MCF 10A (cell line): Measurements from ENCODE around the gene IL17RD. TPM values are rescaled to one million over a fixed set of nuclear protein-coding genes. Genes with fewer than 3 reads are reported as not detected.

Source experiments
- Bru-seq: library from RNA; stranded (reverse); fragments of 400-500 nt; gene quantifications from one replicate; lab custom pipeline; 2021; lab: Mats Ljungman, UMichigan
- BruChase-seq, 2 experiments: library from RNA; stranded (reverse); fragments of 400-500 nt; gene quantifications; one replicate each; lab custom pipeline; 2021; lab: Mats Ljungman, UMichigan
- BruUV-seq: library from RNA; stranded (reverse); fragments of 400-500 nt; replicated peaks from 2 replicates; lab custom pipeline; 2021; lab: Mats Ljungman, UMichigan
- CTCF ChIA-PET: fragments of 300-600 bp; sonication (Branson Sonifier 250); formaldehyde crosslinking; extraction: SDS; loops from one replicate; lab custom pipeline; 2021; ENCODE audit warnings: antibody characterized with exemption, inconsistent platforms; lab: Yijun Ruan, JAX
- POLR2A ChIA-PET: fragments of 300-600, 350-650 bp; sonication (Branson Sonifier 250); formaldehyde crosslinking; extraction: SDS; loops from one replicate; lab custom pipeline; 2020; ENCODE audit warnings: antibody characterized with exemption, inconsistent platforms; lab: Yijun Ruan, JAX
- DNase-seq: peaks from one replicate; pipeline ENCODE4 v3.0.0-alpha.2; 2018; ENCODE audit not compliant: unreplicated experiment
- H3K27ac Mint-ChIP-seq: one replicate; pipeline ENCODE4 v1.8.0; 2022; ENCODE audit warnings: mild to moderate bottlenecking, low read depth, mixed read lengths; ENCODE audit not compliant: unreplicated experiment
- H3K27me3 Mint-ChIP-seq: one replicate; pipeline ENCODE4 v1.8.0; 2022; ENCODE audit warnings: mixed read lengths; ENCODE audit not compliant: insufficient read depth, unreplicated experiment
- H3K36me3 Mint-ChIP-seq: one replicate; pipeline ENCODE4 v1.8.0; 2022; ENCODE audit warnings: mild to moderate bottlenecking, moderate library complexity, mixed read lengths; ENCODE audit not compliant: insufficient read depth, unreplicated experiment
- H3K4me1 Mint-ChIP-seq: one replicate; pipeline ENCODE4 v1.8.0; 2022; ENCODE audit warnings: mixed read lengths; ENCODE audit not compliant: insufficient read depth, unreplicated experiment
- H3K4me3 Mint-ChIP-seq: one replicate; pipeline ENCODE4 v1.8.0; 2022; ENCODE audit warnings: mild to moderate bottlenecking, moderate library complexity, mixed read lengths; ENCODE audit not compliant: unreplicated experiment
- H3K9me3 Mint-ChIP-seq: one replicate; pipeline ENCODE4 v1.8.0; 2022; ENCODE audit warnings: mixed read lengths; ENCODE audit not compliant: unreplicated experiment
- CTCF ChIP-seq: fragments of 200-600 bp; IDR thresholded peaks from one replicate; pipeline ENCODE4 v1.8.0; 2022; ENCODE audit warnings: antibody characterized with exemption, mild to moderate bottlenecking; ENCODE audit not compliant: unreplicated experiment
- intact Hi-C: fragments of 100-400 bp; cut with micrococcal nuclease; formaldehyde crosslinking; loops from 2 replicates; pipeline ENCODE4 v1.14.1; 2022
- long read RNA-seq: library from polyadenylated mRNA; stranded (forward); transcript quantifications from one replicate; pipeline ENCODE4 v2.0.0, GENCODE V29; 2022
- total RNA-seq: library from RNA; stranded (reverse); gene quantifications from 2 replicates; pipeline ENCODE4 v1.2.3, GENCODE V29; 2022

The IL17RD gene
- total RNA-seq = 0.91 and 1.2 TPM in 2 replicates
- Bru-seq, nascent RNA = percentile 23 among the genes with signal in this experiment
- BruChase-seq, experiment 1, labeled RNA remaining after a 6-hour chase = percentile 29 among the genes with signal in this experiment
- percentile 23 among the genes with signal in this experiment for BruChase-seq, experiment 2, labeled RNA remaining after a 2-hour chase
- long read RNA-seq, full-length matches to known transcripts = 3 of 3 reads
- long read RNA-seq, partial matches to known transcripts = 0 of 3 reads
- long read RNA-seq, other reads (novel, unspliced or antisense) = 0 of 3 reads

GRCh38 chr3:57164657-57165573, at the start of gene IL17RD:
Gene IL17RD (minus strand): TSS chr3:57165353. CDS start chr3:57165286, 67 bp downstream.
- ChIA-PET CTCF (interaction anchor here (0.6 to 6.7 kb wide), 4 partner anchors 10 to 169 kb away, joined by 3 to 53 read pairs (median 3); no protein-coding TSS in a partner anchor), POLR2A (interaction anchor here (0.6 to 0.7 kb wide), 2 partner anchors 11 to 91 kb away, joined by 3 read pairs; no protein-coding TSS in a partner anchor)
- TF ChIP-seq CTCF = no peak
- DNase-seq = peak; percentile 78
- H3K27ac Mint-ChIP-seq = no peak within 1 kb of the TSS
- H3K27me3 Mint-ChIP-seq = peaks cover 23% of the 10 kb centered on the region
- intact Hi-C loops = loop anchor here (5.0 kb wide), 1 partner anchor 158 kb away; no protein-coding TSS in a partner anchor
- H3K4me3 Mint-ChIP-seq = peak within 1 kb of the TSS; percentile 78
- H3K36me3 Mint-ChIP-seq = peaks cover 11% of the 10 kb centered on the region
- no TSS peak for BruUV-seq
- H3K9me3 Mint-ChIP-seq = no peaks in the 10 kb centered on the region
- H3K4me1 Mint-ChIP-seq = peaks cover 7% of the 10 kb centered on the region

- ChIA-PET CTCF (interaction anchor here (0.6 to 1.5 kb wide), 4 partner anchors 10 to 35 kb away, joined by 3 to 5 read pairs (median 3); no protein-coding TSS in a partner anchor), POLR2A (no interaction called here)
- Mint-ChIP-seq H3K9me3 (no peaks in the 10 kb centered on the region), H3K4me3 (no peak overlapping the region), H3K36me3 (no peaks in the 10 kb centered on the region), H3K27ac (no peak overlapping the region), H3K4me1 (no peaks in the 10 kb centered on the region), H3K27me3 (no peaks in the 10 kb centered on the region)
- intact Hi-C loops = no loop called here
- BruUV-seq = no TSS peak
- no peak for TF ChIP-seq CTCF
- no peak for DNase-seq
Observed at GRCh38 chr3:57206423-57206822, 41.3 kb upstream of the IL17RD start.

- POLR2A ChIA-PET = interaction anchor here (3.6 kb wide), 1 partner anchor 27 kb away, joined by 11 read pairs; the partner anchor contains the start of gene APPL1
- H3K9me3 Mint-ChIP-seq = no peaks in the 10 kb centered on the region
- TF ChIP-seq CTCF = no peak
- no peak within 1 kb of the TSS for H3K27ac Mint-ChIP-seq
- intact Hi-C loops = no loop called here
- H3K36me3 Mint-ChIP-seq = no peaks in the 10 kb centered on the region
- H3K4me3 Mint-ChIP-seq = no peak within 1 kb of the TSS
- BruUV-seq = no TSS peak
- H3K4me1 Mint-ChIP-seq = peaks cover 6% of the 10 kb centered on the region
- CTCF ChIA-PET = interaction anchor here (0.6 to 1.1 kb wide), 6 partner anchors 9 to 103 kb away, joined by 3 to 5 read pairs (median 4); no protein-coding TSS in a partner anchor
- H3K27me3 Mint-ChIP-seq = no peaks in the 10 kb centered on the region
- DNase-seq = no peak
Observed at GRCh38 chr3:57199895-57200297, 34.7 kb upstream of the IL17RD start, which contains the start of gene HESX1. Gene HESX1 (minus strand): TSS chr3:57199978. CDS start chr3:57199918, 60 bp downstream.
